ENCODE results near the gene ASAP3. TPM values are rescaled to one million over a fixed set of nuclear protein-coding genes. Genes with fewer than 3 reads are reported as not detected.

ASAP3 gene
- total RNA-seq, 1 donor from 2014 or later: 45.9 TPM

GRCh38 chr1:23427550-23427949, 56.4 kb downstream of the ASAP3 start:
- H3K27ac ChIP-seq (ENCODE audit: low read depth, low read length): no peak overlapping the region

DNA sequence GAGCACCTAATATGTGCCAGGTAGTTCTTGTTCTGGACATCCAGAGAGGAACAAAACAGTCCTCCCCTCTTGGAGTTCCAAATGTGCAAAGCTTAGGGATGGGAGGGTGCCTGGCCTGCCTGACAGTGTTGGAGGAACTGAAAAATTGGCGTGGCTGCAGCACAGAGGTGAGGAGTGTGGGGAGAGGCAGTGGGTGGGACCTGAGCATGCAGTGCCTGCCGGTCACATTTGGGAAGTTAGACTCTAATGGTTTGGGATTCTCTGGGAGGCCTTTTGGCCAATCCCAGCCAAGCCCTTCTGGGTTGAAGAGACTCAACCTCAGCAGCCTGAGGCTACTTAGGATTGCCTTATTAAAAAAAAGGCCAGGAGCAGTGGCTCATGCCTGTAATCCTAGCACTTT, 57.2 kb downstream of the ASAP3 start:
- peaks cover 21 to 42% (median 33%) of the 10 kb centered on the region in 3 donors for H3K36me3 ChIP-seq (ENCODE audit: control insufficient read depth in 3 of 3, insufficient read depth in 3 of 3, low read length in 3 of 3)
- H3K4me1 ChIP-seq (ENCODE audit: control insufficient read depth in 3 of 3, insufficient read depth in 3 of 3, low read length in 3 of 3): peaks cover 23 to 49% (median 30%) of the 10 kb centered on the region in 3 donors
- H3K9ac ChIP-seq (ENCODE audit: low read depth in 1 of 3, low read length in 3 of 3): no peak overlapping the region
- H3K4me3 ChIP-seq (ENCODE audit: low read length in 3 of 3): peak overlapping the region in 1 of 3 donors; percentile 16
- H3K27ac ChIP-seq (ENCODE audit: low read depth, low read length): no peak overlapping the region
- no peaks in the 10 kb centered on the region for H3K27me3 ChIP-seq (ENCODE audit: control insufficient read depth in 3 of 3, insufficient read depth in 3 of 3, low read length in 3 of 3)
- no peaks in the 10 kb centered on the region for H3K9me3 ChIP-seq (ENCODE audit: control insufficient read depth in 3 of 3, low read length in 3 of 3)

More at GRCh38 chr1:23427550-23427949, 56.4 kb downstream of the ASAP3 start:
- H3K36me3 ChIP-seq (ENCODE audit: control insufficient read depth in 3 of 3, insufficient read depth in 3 of 3, low read length in 3 of 3): peaks cover 25 to 42% (median 39%) of the 10 kb centered on the region in 3 donors
- no peaks in the 10 kb centered on the region for H3K27me3 ChIP-seq (ENCODE audit: control insufficient read depth in 3 of 3, insufficient read depth in 3 of 3, low read length in 3 of 3)
- peaks cover 15 to 42% (median 23%) of the 10 kb centered on the region in 3 donors for H3K4me1 ChIP-seq (ENCODE audit: control insufficient read depth in 3 of 3, insufficient read depth in 3 of 3, low read length in 3 of 3)
- no peak overlapping the region for H3K9ac ChIP-seq (ENCODE audit: low read depth in 1 of 3, low read length in 3 of 3)
- no peak overlapping the region for H3K4me3 ChIP-seq (ENCODE audit: low read length in 3 of 3)
- H3K9me3 ChIP-seq (ENCODE audit: control insufficient read depth in 3 of 3, low read length in 3 of 3): no peaks in the 10 kb centered on the region

- H3K4me3 ChIP-seq (ENCODE audit: low read length in 3 of 3): peak overlapping the region; percentile 77 to 86 (median 80)
- H3K9ac ChIP-seq (ENCODE audit: low read depth in 1 of 3, low read length in 3 of 3): peak overlapping the region; percentile 83 to 95 (median 85)
- no peaks in the 10 kb centered on the region for H3K9me3 ChIP-seq (ENCODE audit: control insufficient read depth in 3 of 3, low read length in 3 of 3)
- H3K4me1 ChIP-seq (ENCODE audit: control insufficient read depth in 3 of 3, insufficient read depth in 3 of 3, low read length in 3 of 3): peaks cover 37 to 66% (median 46%) of the 10 kb centered on the region in 3 donors
- no peaks in the 10 kb centered on the region for H3K27me3 ChIP-seq (ENCODE audit: control insufficient read depth in 3 of 3, insufficient read depth in 3 of 3, low read length in 3 of 3)
- peak overlapping the region; percentile 83 for H3K27ac ChIP-seq (ENCODE audit: low read depth, low read length)
- peaks cover 8 to 30% (median 19%) of the 10 kb centered on the region in 3 donors for H3K36me3 ChIP-seq (ENCODE audit: control insufficient read depth in 3 of 3, insufficient read depth in 3 of 3, low read length in 3 of 3)
These were observed 58.8 kb downstream of the ASAP3 start for GRCh38 chr1:23425193-23425494.

DNA sequence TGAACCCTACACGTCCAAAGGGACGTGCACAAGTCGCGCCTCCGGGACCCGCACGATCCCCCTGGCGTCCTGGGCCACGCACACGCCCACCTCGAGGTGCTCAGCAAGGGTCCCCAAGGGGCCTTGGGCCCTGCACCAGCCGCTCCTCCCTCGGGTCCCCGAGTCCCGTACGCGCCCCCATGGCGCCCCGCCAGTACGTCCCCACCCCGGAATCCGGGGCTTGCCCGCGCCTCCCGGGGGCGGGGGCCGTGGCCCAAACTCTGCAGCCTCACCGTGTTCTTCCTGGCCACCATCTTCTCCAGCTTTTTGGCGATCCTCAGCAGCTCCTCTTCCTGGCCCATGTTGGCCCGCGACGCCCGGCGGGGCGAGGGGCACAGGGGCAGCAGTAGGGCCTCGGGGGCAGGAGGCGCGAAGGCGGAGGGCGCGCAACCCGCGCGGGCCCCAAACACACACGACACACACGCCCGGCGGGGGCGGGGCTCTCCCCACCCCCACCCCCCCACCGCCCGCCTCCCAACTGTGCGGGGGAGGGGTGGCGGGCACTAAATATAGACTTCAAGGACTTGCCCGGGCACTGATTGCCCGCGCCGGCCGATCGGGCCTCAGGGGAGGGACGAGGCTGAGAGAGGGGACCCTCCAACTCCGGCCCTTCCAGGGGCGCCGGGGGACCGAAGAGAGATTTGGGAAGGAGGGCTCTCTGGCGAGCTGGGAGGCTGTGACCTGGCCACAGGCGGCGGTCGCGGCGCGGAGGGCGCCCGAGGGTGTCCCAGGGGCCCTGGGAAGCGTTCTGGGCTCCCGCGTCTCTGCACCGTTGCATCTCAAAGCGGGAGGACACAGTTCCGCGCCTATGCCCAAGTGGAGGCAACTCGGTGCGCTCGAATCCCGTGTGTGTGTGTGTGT, 59.4 kb downstream of the ASAP3 start, which contains the start of gene TCEA3:
TCEA3 (minus strand) TSS at position 456 of the 900 bp plus-strand sequence; CDS start at position 341, 115 bp downstream.
- H3K4me1 ChIP-seq (ENCODE audit: control insufficient read depth in 3 of 3, insufficient read depth in 3 of 3, low read length in 3 of 3): peaks cover 37 to 72% (median 50%) of the 10 kb centered on the region in 3 donors

GRCh38 chr1:23423415-23424292, 60.3 kb downstream of the ASAP3 start:
- Histone ChIP-seq H3K4me1 (ENCODE audit: control insufficient read depth in 3 of 3, insufficient read depth in 3 of 3, low read length in 3 of 3) (peaks cover 40 to 77% (median 54%) of the 10 kb centered on the region in 3 donors), H3K36me3 (ENCODE audit: control insufficient read depth in 3 of 3, insufficient read depth in 3 of 3, low read length in 3 of 3) (peaks cover 0 to 17% (median 7%) of the 10 kb centered on the region in 3 donors), H3K9ac (ENCODE audit: low read depth in 1 of 3, low read length in 3 of 3) (peak overlapping the region; percentile 83 to 95 (median 93))

More for the DNA sequence above, 59.4 kb downstream of the ASAP3 start, which contains the start of gene TCEA3:
- Histone ChIP-seq H3K27me3 (ENCODE audit: control insufficient read depth in 3 of 3, insufficient read depth in 3 of 3, low read length in 3 of 3) (no peaks in the 10 kb centered on the region), H3K9me3 (ENCODE audit: control insufficient read depth in 3 of 3, low read length in 3 of 3) (no peaks in the 10 kb centered on the region), H3K4me3 (ENCODE audit: low read length in 3 of 3) (peak within 1 kb of the TSS; percentile 81 to 86 (median 81)), H3K36me3 (ENCODE audit: control insufficient read depth in 3 of 3, insufficient read depth in 3 of 3, low read length in 3 of 3) (peaks cover 5 to 25% (median 15%) of the 10 kb centered on the region in 3 donors), H3K27ac (ENCODE audit: low read depth, low read length) (peak within 1 kb of the TSS; percentile 83), H3K9ac (ENCODE audit: low read depth in 1 of 3, low read length in 3 of 3) (peak within 1 kb of the TSS; percentile 83 to 95 (median 93))

GRCh38 chr1:23422941-23423340, 61.0 kb downstream of the ASAP3 start:
- Histone ChIP-seq H3K9ac (ENCODE audit: low read depth in 1 of 3, low read length in 3 of 3) (peak overlapping the region; percentile 81 to 95 (median 92)), H3K4me1 (ENCODE audit: control insufficient read depth in 3 of 3, insufficient read depth in 3 of 3, low read length in 3 of 3) (peaks cover 42 to 80% (median 57%) of the 10 kb centered on the region in 3 donors), H3K36me3 (ENCODE audit: control insufficient read depth in 3 of 3, insufficient read depth in 3 of 3, low read length in 3 of 3) (peaks cover 0 to 13% (median 2%) of the 10 kb centered on the region in 3 donors), H3K27me3 (ENCODE audit: control insufficient read depth in 3 of 3, insufficient read depth in 3 of 3, low read length in 3 of 3) (no peaks in the 10 kb centered on the region), H3K27ac (ENCODE audit: low read depth, low read length) (peak overlapping the region; percentile 83), H3K9me3 (ENCODE audit: control insufficient read depth in 3 of 3, low read length in 3 of 3) (no peaks in the 10 kb centered on the region), H3K4me3 (ENCODE audit: low read length in 3 of 3) (peak overlapping the region; percentile 81 to 86 (median 81))

More at GRCh38 chr1:23423415-23424292, 60.3 kb downstream of the ASAP3 start:
- peak overlapping the region; percentile 83 for H3K27ac ChIP-seq (ENCODE audit: low read depth, low read length)
- H3K27me3 ChIP-seq (ENCODE audit: control insufficient read depth in 3 of 3, insufficient read depth in 3 of 3, low read length in 3 of 3): no peaks in the 10 kb centered on the region
- no peaks in the 10 kb centered on the region for H3K9me3 ChIP-seq (ENCODE audit: control insufficient read depth in 3 of 3, low read length in 3 of 3)
- peak overlapping the region; percentile 81 to 86 (median 81) for H3K4me3 ChIP-seq (ENCODE audit: low read length in 3 of 3)

GRCh38 chr1:23422241-23422877, 61.6 kb downstream of the ASAP3 start:
- Histone ChIP-seq H3K4me1 (ENCODE audit: control insufficient read depth in 3 of 3, insufficient read depth in 3 of 3, low read length in 3 of 3) (peaks cover 48 to 86% (median 63%) of the 10 kb centered on the region in 3 donors), H3K36me3 (ENCODE audit: control insufficient read depth in 3 of 3, insufficient read depth in 3 of 3, low read length in 3 of 3) (peaks cover 2 to 14% (median 2%) of the 10 kb centered on the region in 3 donors), H3K9ac (ENCODE audit: low read depth in 1 of 3, low read length in 3 of 3) (peak overlapping the region; percentile 81 to 95 (median 92)), H3K9me3 (ENCODE audit: control insufficient read depth in 3 of 3, low read length in 3 of 3) (no peaks in the 10 kb centered on the region), H3K27me3 (ENCODE audit: control insufficient read depth in 3 of 3, insufficient read depth in 3 of 3, low read length in 3 of 3) (no peaks in the 10 kb centered on the region), H3K4me3 (ENCODE audit: low read length in 3 of 3) (peak overlapping the region; percentile 81 to 86 (median 81)), H3K27ac (ENCODE audit: low read depth, low read length) (peak overlapping the region; percentile 83)

GRCh38 chr1:23421753-23422240, 62.2 kb downstream of the ASAP3 start:
- Histone ChIP-seq H3K4me3 (ENCODE audit: low read length in 3 of 3) (peak overlapping the region; percentile 81 to 86 (median 81)), H3K9ac (ENCODE audit: low read depth in 1 of 3, low read length in 3 of 3) (peak overlapping the region; percentile 0 to 95 (median 18)), H3K27ac (ENCODE audit: low read depth, low read length) (peak overlapping the region; percentile 83), H3K36me3 (ENCODE audit: control insufficient read depth in 3 of 3, insufficient read depth in 3 of 3, low read length in 3 of 3) (peaks cover 7 to 20% (median 8%) of the 10 kb centered on the region in 3 donors), H3K9me3 (ENCODE audit: control insufficient read depth in 3 of 3, low read length in 3 of 3) (no peaks in the 10 kb centered on the region), H3K4me1 (ENCODE audit: control insufficient read depth in 3 of 3, insufficient read depth in 3 of 3, low read length in 3 of 3) (peaks cover 48 to 86% (median 61%) of the 10 kb centered on the region in 3 donors), H3K27me3 (ENCODE audit: control insufficient read depth in 3 of 3, insufficient read depth in 3 of 3, low read length in 3 of 3) (no peaks in the 10 kb centered on the region)

- no peak overlapping the region for H3K27ac ChIP-seq (ENCODE audit: low read depth, low read length)
- H3K9me3 ChIP-seq (ENCODE audit: control insufficient read depth in 3 of 3, low read length in 3 of 3): no peaks in the 10 kb centered on the region
- H3K4me1 ChIP-seq (ENCODE audit: control insufficient read depth in 3 of 3, insufficient read depth in 3 of 3, low read length in 3 of 3): peaks cover 48 to 81% (median 58%) of the 10 kb centered on the region in 3 donors
- no peaks in the 10 kb centered on the region for H3K27me3 ChIP-seq (ENCODE audit: control insufficient read depth in 3 of 3, insufficient read depth in 3 of 3, low read length in 3 of 3)
- H3K9ac ChIP-seq (ENCODE audit: low read depth in 1 of 3, low read length in 3 of 3): peak overlapping the region in 1 of 3 donors; percentile 45
- peak overlapping the region in 1 of 3 donors; percentile 24 for H3K4me3 ChIP-seq (ENCODE audit: low read length in 3 of 3)
- peaks cover 11 to 24% (median 11%) of the 10 kb centered on the region in 3 donors for H3K36me3 ChIP-seq (ENCODE audit: control insufficient read depth in 3 of 3, insufficient read depth in 3 of 3, low read length in 3 of 3)
These were observed 62.6 kb downstream of the ASAP3 start for GRCh38 chr1:23421343-23421742.

Data from skeletal muscle tissue (tissue), 4 donors.